H1 (cell line): ENCODE data around the gene HMGN3. TPM values are rescaled to one million over a fixed set of nuclear protein-coding genes. Genes with fewer than 3 reads are reported as not detected.

Experiments
- CTCF ChIA-PET: fragments of 300-600 bp; sonication (Branson Sonifier 250); formaldehyde crosslinking; loops from one replicate; lab custom pipeline; 2021; ENCODE audit not compliant: partially characterized antibody; lab: Charles Lee
- POLR2A ChIA-PET: fragments of 300-600 bp; sonication (Branson Sonifier 250); formaldehyde crosslinking; loops from one replicate; lab custom pipeline; 2021; ENCODE audit warnings: inconsistent platforms; ENCODE audit not compliant: partially characterized antibody; lab: Charles Lee
- DNase-seq, 2 experiments: peaks; one replicate each; pipeline versions ENCODE4 v3.0.0 to v3.0.0-alpha.2; 2010 to 2022; ENCODE audit warnings: low spot score in 2 of 2, low read depth in 1 of 2, mixed read lengths in 1 of 2
- FAIRE-seq: peaks from 2 replicates; lab custom pipeline; 2011; peaks lifted over from hg19 to GRCh38; lab: Jason Lieb, UNC
- H2AFZ ChIP-seq: 2 replicates; pipeline ENCODE4 v1.8.1; 2012; ENCODE audit warnings: low read length, inconsistent platforms
- H2AK5ac ChIP-seq: 2 replicates; pipeline ENCODE4 v1.6.1; 2013; ENCODE audit warnings: low read depth, low read length
- H2BK120ac ChIP-seq: replicated peaks from 2 replicates; pipeline ENCODE3; 2013; ENCODE audit warnings: low read depth, low read length, inconsistent platforms
- H2BK12ac ChIP-seq: 2 replicates; pipeline ENCODE4 v1.6.1; 2013; ENCODE audit warnings: low read depth, low read length
- H2BK15ac ChIP-seq: 2 replicates; pipeline ENCODE4 v1.6.1; 2013; ENCODE audit warnings: low read length
- H2BK20ac ChIP-seq: 2 replicates; pipeline ENCODE4 v1.6.1; 2013; ENCODE audit warnings: low read length
- H2BK5ac ChIP-seq: 2 replicates; pipeline ENCODE4 v1.6.1; 2013; ENCODE audit warnings: low read depth, low read length
- H3K14ac ChIP-seq: 2 replicates; pipeline ENCODE4 v1.6.1; 2013; ENCODE audit warnings: inconsistent platforms; ENCODE audit not compliant: insufficient read length
- H3K18ac ChIP-seq: 2 replicates; pipeline ENCODE4 v1.6.1; 2013; ENCODE audit warnings: low read length; ENCODE audit errors: extremely low read depth
- H3K23ac ChIP-seq: 2 replicates; pipeline ENCODE4 v1.6.1; 2013; ENCODE audit warnings: inconsistent platforms; ENCODE audit not compliant: insufficient read length
- H3K23me2 ChIP-seq: 2 replicates; pipeline ENCODE4 v1.6.1; 2013; ENCODE audit warnings: low read depth, low read length
- H3K27ac ChIP-seq: 2 replicates; pipeline ENCODE4 v1.6.1; 2011; ENCODE audit warnings: low read depth, low read length, inconsistent platforms
- H3K27me3 ChIP-seq, 4 experiments: replicated peaks in 1 of 4; 1 replicate in 1 of 4; 2 replicates in 3 of 4; pipeline versions ENCODE4 v1.6.1 to v1.8.1; 2011 to 2013; ENCODE audit warnings: low read length in 3 of 4, mild to moderate bottlenecking in 3 of 4, inconsistent platforms in 2 of 4, mixed read lengths in 2 of 4, moderate library complexity in 1 of 4; ENCODE audit not compliant: control insufficient read depth in 3 of 4, insufficient read depth in 3 of 4; ENCODE audit errors: extremely low read depth in 1 of 4
- H3K36me3 ChIP-seq, 4 experiments: 2 replicates each; pipeline versions ENCODE4 v1.6.1 to v1.8.1; 2011 to 2013; ENCODE audit warnings: mild to moderate bottlenecking in 4 of 4, low read length in 3 of 4, moderate library complexity in 2 of 4, control low read depth in 1 of 4, inconsistent platforms in 1 of 4; ENCODE audit not compliant: insufficient read depth in 4 of 4, control insufficient read depth in 2 of 4
- H3K4ac ChIP-seq: replicated peaks from 2 replicates; pipeline ENCODE3; 2013; ENCODE audit warnings: low read length, low read depth, mixed read lengths, inconsistent platforms; ENCODE audit not compliant: insufficient read length
- H3K4me1 ChIP-seq, 4 experiments: replicated peaks in 1 of 4; 1 replicate in 1 of 4; 2 replicates in 3 of 4; pipeline versions ENCODE4 v1.6.1 to v1.8.1; 2011 to 2013; ENCODE audit warnings: low read length in 3 of 4, inconsistent platforms in 2 of 4, mixed read lengths in 1 of 4; ENCODE audit not compliant: insufficient read depth in 4 of 4, control insufficient read depth in 3 of 4
- H3K4me2 ChIP-seq, 2 experiments: 2 replicates each; pipeline versions ENCODE4 v1.6.1 to v1.8.1; 2011 to 2013; ENCODE audit warnings: low read depth in 2 of 2, low read length in 2 of 2, control low read depth in 1 of 2, inconsistent platforms in 1 of 2, mild to moderate bottlenecking in 1 of 2; ENCODE audit not compliant: insufficient read depth in 1 of 2
- H3K4me3 ChIP-seq, 4 experiments: fragments of 200-600, 300-600 bp in 1 of 4; sonication (generic), shearing (Covaris generic), sonication (Bioruptor Twin) in 1 of 4; 2 replicates each; pipeline versions ENCODE4 v1.5.1 to v1.8.1; 2011 to 2016; ENCODE audit warnings: low read length in 4 of 4, low read depth in 3 of 4, control low read depth in 2 of 4, inconsistent platforms in 2 of 4, mild to moderate bottlenecking in 2 of 4, mixed read lengths in 1 of 4, moderate library complexity in 1 of 4; ENCODE audit not compliant: insufficient read depth in 2 of 4; ENCODE audit errors: extremely low read depth in 1 of 4
- H3K56ac ChIP-seq: replicated peaks from 2 replicates; pipeline ENCODE3; 2013; ENCODE audit warnings: low read depth, mild to moderate bottlenecking, mixed read lengths, low read length, inconsistent platforms; ENCODE audit not compliant: insufficient read length
- H3K79me1 ChIP-seq: 2 replicates; pipeline ENCODE4 v1.6.1; 2013; ENCODE audit warnings: low read depth, low read length, control low read depth
- H3K79me2 ChIP-seq, 2 experiments: 2 replicates each; pipeline versions ENCODE4 v1.6.1 to v1.8.1; 2012 to 2013; ENCODE audit warnings: low read length in 2 of 2, mild to moderate bottlenecking in 2 of 2, inconsistent platforms in 1 of 2; ENCODE audit not compliant: insufficient read depth in 2 of 2, control insufficient read depth in 1 of 2
- H3K9ac ChIP-seq, 4 experiments: replicated peaks in 1 of 4; 1 replicate in 1 of 4; 2 replicates in 3 of 4; pipeline versions ENCODE4 v1.6.1 to v1.8.1; 2011 to 2013; ENCODE audit warnings: low read depth in 3 of 4, low read length in 3 of 4, control low read depth in 2 of 4, mild to moderate bottlenecking in 2 of 4, moderate library complexity in 2 of 4, inconsistent platforms in 1 of 4; ENCODE audit errors: extremely low read depth in 1 of 4
- H3K9me3 ChIP-seq, 2 experiments: 2 replicates each; pipeline versions ENCODE4 v1.6.1 to v1.8.1; 2012 to 2013; ENCODE audit warnings: mild to moderate bottlenecking in 2 of 2, moderate library complexity in 2 of 2, control low read depth in 1 of 2, inconsistent platforms in 1 of 2, low read depth in 1 of 2, low read length in 1 of 2, mixed read lengths in 1 of 2; ENCODE audit not compliant: insufficient read depth in 2 of 2
- H4K20me1 ChIP-seq, 2 experiments: replicated peaks in 1 of 2; 2 replicates each; pipeline versions ENCODE3 to v1.8.1; 2011 to 2013; ENCODE audit warnings: inconsistent platforms in 2 of 2, low read length in 2 of 2, mild to moderate bottlenecking in 1 of 2; ENCODE audit not compliant: insufficient read depth in 2 of 2, control insufficient read depth in 1 of 2
- H4K5ac ChIP-seq: 2 replicates; pipeline ENCODE4 v1.6.1; 2013; ENCODE audit warnings: low read length, low read depth, mixed read lengths, inconsistent platforms; ENCODE audit not compliant: insufficient read length
- H4K8ac ChIP-seq: 2 replicates; pipeline ENCODE4 v1.8.0; 2013; ENCODE audit warnings: mild to moderate bottlenecking, moderate library complexity, low read length, inconsistent platforms; ENCODE audit not compliant: insufficient read depth; ENCODE audit errors: extremely low read depth
- H4K91ac ChIP-seq: replicated peaks from 2 replicates; pipeline ENCODE3; 2013; ENCODE audit warnings: low read length, mixed read lengths, inconsistent platforms; ENCODE audit not compliant: insufficient read length
- EGR1 ChIP-seq: IDR thresholded peaks from 2 replicates; pipeline ENCODE4 v1.6.1; 2011; ENCODE audit warnings: low read depth, low read length, borderline replicate concordance
- JUN ChIP-seq: IDR thresholded peaks from 2 replicates; pipeline ENCODE4 v1.6.1; 2011; ENCODE audit warnings: low read depth, mild to moderate bottlenecking, improper control_type of control experiment, low read length
- KDM5A ChIP-seq: fragments of 200-600 bp; IDR thresholded peaks from 2 replicates; pipeline ENCODE4 v1.7.1; 2012; ENCODE audit warnings: mild to moderate bottlenecking, low read length, inconsistent platforms, mixed read lengths
- WGBS, 2 experiments: shearing (Covaris generic) in 1 of 2; methylation state at CpG; one replicate each; pipeline versions ENCODE4 v1.1.6 to v1.1.7; 2013 to 2015; ENCODE audit warnings: low lambda C conversion rate in 2 of 2, mixed read lengths in 2 of 2, inconsistent platforms in 1 of 2, low coverage in 1 of 2, missing lambda C conversion rate in 1 of 2; ENCODE audit not compliant: insufficient replicate concordance in 2 of 2, insufficient coverage in 1 of 2, insufficient read length in 1 of 2; ENCODE audit errors: extremely low coverage in 1 of 2, missing lambda C conversion rate in 1 of 2; 5-methylcytosine and 5-hydroxymethylcytosine counted together
- polyA plus RNA-seq, 7 experiments: library from polyadenylated mRNA; depleted of rRNA in 3 of 7; stranded (reverse) in 5 of 7; unstranded in 2 of 7; fragments of >200 nt in 5 of 7; fragments of 200-250 nt in 2 of 7; gene quantifications; 1 replicate in 5 of 7; 2 replicates in 1 of 7; 4 replicates in 1 of 7; pipeline versions ENCODE4 v1.2.1 to v1.2.3, GENCODE V29; 2011 to 2013; ENCODE audit warnings: missing spikeins in 2 of 7, mixed read lengths in 2 of 7
- total RNA-seq: library from RNA; stranded (reverse); fragmentation: NEBNext Ultra II Directional; extraction: Animal tissue kit (Norgen Biotek cat#: 25700); gene quantifications from 2 replicates; pipeline ENCODE4 v1.2.1, GENCODE V29; 2021
- TF ChIP-seq, protein P1 (sequence below): IDR thresholded peaks from 2 replicates; pipeline ENCODE4 v1.6.1; 2011; ENCODE audit warnings: low read depth, mild to moderate bottlenecking, low read length; ENCODE audit not compliant: insufficient read depth

Gene HMGN3
- total and polyA plus RNA-seq, 2 of the 8 experiments (the other 6 are each of a cell fraction or from before 2014, with no cell fraction given): 84.4 to 167 TPM

GRCh38 chr6:79260772-79261171, 26.3 kb upstream of the HMGN3 start:
- no peak overlapping the region for H3K56ac ChIP-seq
- H3K36me3 ChIP-seq: no peaks in the 10 kb centered on the region
- ChIA-PET CTCF (no interaction called here), POLR2A (no interaction called here)
- H2AK5ac ChIP-seq: no peak overlapping the region
- H3K9ac ChIP-seq: no peak overlapping the region
- no peaks in the 10 kb centered on the region for H3K23me2 ChIP-seq
- no peak overlapping the region for H2BK15ac ChIP-seq
- no peak overlapping the region for H3K4me2 ChIP-seq
- H4K8ac ChIP-seq: no peak overlapping the region
- no peaks in the 10 kb centered on the region for H3K79me2 ChIP-seq
- no peak overlapping the region for H2AFZ ChIP-seq
- H3K27me3 ChIP-seq: no peaks in the 10 kb centered on the region
- FAIRE-seq: no peak
- no peak overlapping the region for H3K4ac ChIP-seq
- WGBS, 2 experiments: 66% methylated on average over 2 of the region's 2 CpGs; no CpG with 5 or more reads in 1 of the 2 experiments
- TF ChIP-seq, protein P1, sequence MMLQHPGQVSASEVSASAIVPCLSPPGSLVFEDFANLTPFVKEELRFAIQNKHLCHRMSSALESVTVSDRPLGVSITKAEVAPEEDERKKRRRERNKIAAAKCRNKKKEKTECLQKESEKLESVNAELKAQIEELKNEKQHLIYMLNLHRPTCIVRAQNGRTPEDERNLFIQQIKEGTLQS: no peak
- TF ChIP-seq JUN (no peak), KDM5A (no peak), EGR1 (no peak)
- no peak overlapping the region for H3K18ac ChIP-seq
- H3K27ac ChIP-seq: no peak overlapping the region
- peaks cover 3 to 10% of the 10 kb centered on the region in 2 experiments; a peak in 1 of 4 replicates for H3K9me3 ChIP-seq
- no peak overlapping the region for H4K91ac ChIP-seq
- no peak overlapping the region for H2BK5ac ChIP-seq
- no peak overlapping the region for H2BK12ac ChIP-seq
- H3K4me3 ChIP-seq: no peak overlapping the region
- no peak overlapping the region for H2BK20ac ChIP-seq
- no peak overlapping the region for H2BK120ac ChIP-seq
- no peaks in the 10 kb centered on the region for H3K79me1 ChIP-seq
- H3K23ac ChIP-seq: no peak overlapping the region
- H4K5ac ChIP-seq: no peak overlapping the region
- H3K14ac ChIP-seq: no peak overlapping the region
- no peaks in the 10 kb centered on the region for H3K4me1 ChIP-seq
- no peaks in the 10 kb centered on the region for H4K20me1 ChIP-seq
- DNase-seq: no peak
